B cell (primary cell): ENCODE measurements around the gene LSP1.

Experiments
- CTCF ChIP-seq: fragments of 200-600 bp; IDR thresholded peaks from one replicate; pipeline ENCODE4 v1.8.0; 2022; ENCODE audit warnings: antibody characterized with exemption, mild to moderate bottlenecking
- EZH2 ChIP-seq: IDR thresholded peaks from 2 replicates; pipeline ENCODE4 v1.6.1; 2012; ENCODE audit warnings: borderline replicate concordance, low read depth, mild to moderate bottlenecking, moderate library complexity, low read length; ENCODE audit not compliant: insufficient read depth, poor library complexity, severe bottlenecking

DNA sequence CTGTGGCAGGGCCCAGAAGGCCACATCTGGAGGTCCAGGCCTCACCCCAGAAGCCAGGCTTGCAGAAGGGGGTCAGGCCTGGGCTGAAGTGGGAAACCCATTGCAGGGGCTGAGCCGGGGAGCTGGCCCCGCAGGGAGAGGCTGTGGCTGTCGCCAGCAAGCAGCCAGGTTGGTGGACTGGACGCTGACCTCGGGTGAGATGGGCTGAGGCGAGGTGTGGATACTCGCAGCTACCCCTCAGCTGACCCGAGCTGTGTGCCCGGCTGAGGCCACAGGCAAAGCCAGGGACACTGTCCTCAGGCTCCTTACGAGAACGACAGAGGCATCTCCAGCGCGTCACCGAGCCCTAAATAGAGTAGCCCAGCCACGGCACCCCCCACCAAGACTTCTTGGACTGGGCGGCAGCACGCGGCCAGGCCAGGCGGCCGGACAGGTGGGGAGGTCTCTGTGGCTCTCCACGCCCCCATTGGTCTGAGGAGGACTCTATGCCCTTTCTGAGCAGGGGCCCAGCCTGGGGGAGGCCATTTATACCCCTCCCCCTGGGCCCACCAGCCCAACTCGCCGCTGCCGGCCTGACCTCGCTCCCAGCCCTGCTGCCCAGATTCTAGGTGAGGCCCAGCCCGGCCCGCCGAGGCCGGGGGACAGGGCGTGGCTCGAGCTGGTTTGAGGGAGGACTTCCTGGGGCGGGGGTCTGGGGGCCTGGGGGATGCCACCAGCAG lies 14.3 kb upstream of the LSP1 start, which contains the start of gene TNNI2:
- TF ChIP-seq CTCF (no peak), EZH2 (no peak)
